ENCODE measurements around the gene CAMK4. TPM values are rescaled to one million over a fixed set of nuclear protein-coding genes. Genes with fewer than 3 reads are reported as not detected.

CAMK4 gene
- total RNA-seq, 1 experiment from 2014 or later: 6.3 TPM

GRCh38 chr5:111360173-111360572 is 136.0 kb downstream of the CAMK4 start:
- Histone ChIP-seq H2BK12ac (ENCODE audit: insufficient read length, low read depth, low read length) (no peak overlapping the region), H3T11ph (ENCODE audit: low read length) (no peak overlapping the region), H3K79me2 (ENCODE audit: insufficient read depth, low read length) (no peaks in the 10 kb centered on the region), H2BK20ac (ENCODE audit: low read depth, low read length, poor library complexity, severe bottlenecking) (no peak overlapping the region), H3K27me3 (ENCODE audit: insufficient read depth, low read length) (no peaks in the 10 kb centered on the region), H4K91ac (ENCODE audit: insufficient read length, low read depth, low read length) (no peak overlapping the region), H2AK5ac (ENCODE audit: insufficient read length, low read length) (no peak overlapping the region), H4K5ac (ENCODE audit: insufficient read length, low read depth, low read length) (no peak overlapping the region), H2BK15ac (ENCODE audit: low read depth, low read length) (no peak overlapping the region), H3K79me1 (ENCODE audit: insufficient read depth, low read depth, low read length, poor library complexity, severe bottlenecking) (no peaks in the 10 kb centered on the region), H4K20me1 (ENCODE audit: control insufficient read depth, insufficient read depth, insufficient read length) (no peaks in the 10 kb centered on the region), H3K4me2 (ENCODE audit: insufficient read depth, insufficient read length, low read length) (no peak overlapping the region), H3K9me3 (ENCODE audit: control insufficient read depth, low read depth, low read length) (no peaks in the 10 kb centered on the region), H3K27ac (ENCODE audit: insufficient read length, low read depth, low read length) (no peak overlapping the region), H3K9ac (ENCODE audit: extremely low read depth, insufficient read length, low read length) (no peak overlapping the region), H3K14ac (ENCODE audit: insufficient read depth, low read length) (no peak overlapping the region), H4K8ac (replicated peaks; ENCODE audit: insufficient read length, low read depth, low read length) (no peak overlapping the region), H3K18ac (ENCODE audit: insufficient read length, low read depth, low read length) (no peak overlapping the region), H3K23ac (ENCODE audit: insufficient read length, low read depth, low read length) (no peak overlapping the region), H3K23me2 (ENCODE audit: insufficient read length, low read depth, low read length, poor library complexity, severe bottlenecking) (no peaks in the 10 kb centered on the region), H3K4me1 (ENCODE audit: insufficient read depth, low read length) (no peaks in the 10 kb centered on the region), H3K4ac (ENCODE audit: low read depth, low read length) (no peak overlapping the region), H2BK5ac (ENCODE audit: insufficient read length, low read length) (no peak overlapping the region), H3K56ac (ENCODE audit: insufficient read length, low read depth, low read length) (no peak overlapping the region), H2AFZ (ENCODE audit: low read length) (no peak overlapping the region), H2BK120ac (ENCODE audit: low read depth, low read length, poor library complexity, severe bottlenecking) (no peak overlapping the region)
- Mint-ChIP-seq H3K4me3 (no peak overlapping the region), H3K4me1 (no peaks in the 10 kb centered on the region), H3K27ac (no peak overlapping the region), H3K27me3 (ENCODE audit: low read depth) (no peaks in the 10 kb centered on the region), H3K36me3 (ENCODE audit: insufficient read depth in 1 of 3, low read depth in 3 of 3) (peaks cover 0 to 2% (median 0%) of the 10 kb centered on the region in 3 experiments; a peak in 1 of 7 replicates), H3K9me3 (peaks cover 0 to 2% of the 10 kb centered on the region in 2 experiments; a peak in 1 of 5 replicates)
- no CpG with 5 or more reads among the region's 2 CpGs for WGBS (ENCODE audit: extremely low coverage, insufficient read length, low lambda C conversion rate)
- no peak for DNase-seq
- no peak for TF ChIP-seq CTCF (conservative IDR thresholded peaks at IDR 0.05)
